GM12873 (cell line): Measurements from ENCODE around the gene SCRN2.

Experiments used
- TF ChIP-seq, protein P1 (sequence below): IDR thresholded peaks from 2 replicates; pipeline ENCODE4 v1.5.1; 2012; ENCODE audit warnings: low read depth, mild to moderate bottlenecking, moderate library complexity, low read length, control low read depth; ENCODE audit not compliant: insufficient read depth; ENCODE audit errors: missing control alignments

The SCRN2 gene

DNA sequence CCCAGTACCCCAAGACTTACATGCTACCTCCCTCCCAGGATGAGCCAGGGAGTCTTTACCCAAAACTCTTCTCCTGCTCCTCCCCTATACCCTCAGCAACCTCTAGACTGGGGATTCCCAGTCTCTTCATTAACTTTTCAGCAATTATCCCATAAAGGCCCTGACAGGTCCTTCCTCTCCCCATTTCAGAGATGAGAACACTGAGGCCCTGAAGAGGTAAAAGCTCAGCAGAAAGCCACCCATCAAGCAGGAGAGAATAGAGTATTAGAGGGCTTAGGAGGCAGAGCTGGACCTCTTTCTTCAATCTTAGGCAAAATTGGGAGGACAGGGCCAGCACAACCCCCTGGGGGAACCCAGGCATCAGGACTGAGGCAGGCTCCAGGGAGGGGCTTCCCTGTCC, 15.8 kb upstream of the SCRN2 start:
- TF ChIP-seq, protein P1, sequence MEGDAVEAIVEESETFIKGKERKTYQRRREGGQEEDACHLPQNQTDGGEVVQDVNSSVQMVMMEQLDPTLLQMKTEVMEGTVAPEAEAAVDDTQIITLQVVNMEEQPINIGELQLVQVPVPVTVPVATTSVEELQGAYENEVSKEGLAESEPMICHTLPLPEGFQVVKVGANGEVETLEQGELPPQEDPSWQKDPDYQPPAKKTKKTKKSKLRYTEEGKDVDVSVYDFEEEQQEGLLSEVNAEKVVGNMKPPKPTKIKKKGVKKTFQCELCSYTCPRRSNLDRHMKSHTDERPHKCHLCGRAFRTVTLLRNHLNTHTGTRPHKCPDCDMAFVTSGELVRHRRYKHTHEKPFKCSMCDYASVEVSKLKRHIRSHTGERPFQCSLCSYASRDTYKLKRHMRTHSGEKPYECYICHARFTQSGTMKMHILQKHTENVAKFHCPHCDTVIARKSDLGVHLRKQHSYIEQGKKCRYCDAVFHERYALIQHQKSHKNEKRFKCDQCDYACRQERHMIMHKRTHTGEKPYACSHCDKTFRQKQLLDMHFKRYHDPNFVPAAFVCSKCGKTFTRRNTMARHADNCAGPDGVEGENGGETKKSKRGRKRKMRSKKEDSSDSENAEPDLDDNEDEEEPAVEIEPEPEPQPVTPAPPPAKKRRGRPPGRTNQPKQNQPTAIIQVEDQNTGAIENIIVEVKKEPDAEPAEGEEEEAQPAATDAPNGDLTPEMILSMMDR = no peak

DNA sequence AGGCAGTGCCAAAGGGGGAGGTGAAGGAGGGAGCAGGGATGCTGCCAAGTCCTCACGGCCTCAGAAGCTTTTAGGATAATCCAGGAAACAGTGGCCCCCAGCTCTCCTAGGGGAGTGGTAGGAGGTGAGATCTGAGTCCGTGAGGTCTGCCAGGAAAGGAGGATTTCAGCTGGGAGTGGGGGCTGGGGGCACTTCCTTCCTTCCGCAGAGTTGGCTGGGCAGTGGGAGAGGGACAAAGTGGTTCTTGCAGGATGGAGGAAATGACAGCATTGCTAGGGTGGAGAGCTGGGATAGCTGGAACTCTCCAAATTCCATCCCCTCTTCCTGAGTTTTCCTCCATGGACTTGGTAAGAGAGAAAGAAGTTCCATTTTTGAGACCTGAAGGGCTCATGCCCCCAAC, 14.7 kb upstream of the SCRN2 start:
- TF ChIP-seq, protein P1 = no peak

DNA sequence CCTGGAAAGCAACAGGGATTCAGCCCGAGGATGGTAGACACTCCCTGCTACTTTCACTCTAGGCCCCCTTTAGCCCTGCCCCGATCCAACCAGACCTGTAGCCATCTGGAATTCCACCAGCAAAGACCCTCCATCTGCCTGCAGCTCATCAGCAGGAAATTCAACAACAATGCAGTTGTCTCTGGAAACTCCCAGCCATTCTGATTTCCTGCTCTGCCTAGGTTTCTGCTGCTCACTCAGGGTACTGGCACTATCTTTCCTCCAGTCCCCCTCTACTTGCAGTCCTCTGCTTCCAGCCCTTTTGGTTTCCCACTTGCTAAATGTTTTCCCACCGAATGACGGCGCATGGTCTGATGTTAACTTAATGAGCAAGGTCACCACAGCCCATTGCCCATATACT, 12.5 kb upstream of the SCRN2 start:
- TF ChIP-seq, protein P1 = no peak

DNA sequence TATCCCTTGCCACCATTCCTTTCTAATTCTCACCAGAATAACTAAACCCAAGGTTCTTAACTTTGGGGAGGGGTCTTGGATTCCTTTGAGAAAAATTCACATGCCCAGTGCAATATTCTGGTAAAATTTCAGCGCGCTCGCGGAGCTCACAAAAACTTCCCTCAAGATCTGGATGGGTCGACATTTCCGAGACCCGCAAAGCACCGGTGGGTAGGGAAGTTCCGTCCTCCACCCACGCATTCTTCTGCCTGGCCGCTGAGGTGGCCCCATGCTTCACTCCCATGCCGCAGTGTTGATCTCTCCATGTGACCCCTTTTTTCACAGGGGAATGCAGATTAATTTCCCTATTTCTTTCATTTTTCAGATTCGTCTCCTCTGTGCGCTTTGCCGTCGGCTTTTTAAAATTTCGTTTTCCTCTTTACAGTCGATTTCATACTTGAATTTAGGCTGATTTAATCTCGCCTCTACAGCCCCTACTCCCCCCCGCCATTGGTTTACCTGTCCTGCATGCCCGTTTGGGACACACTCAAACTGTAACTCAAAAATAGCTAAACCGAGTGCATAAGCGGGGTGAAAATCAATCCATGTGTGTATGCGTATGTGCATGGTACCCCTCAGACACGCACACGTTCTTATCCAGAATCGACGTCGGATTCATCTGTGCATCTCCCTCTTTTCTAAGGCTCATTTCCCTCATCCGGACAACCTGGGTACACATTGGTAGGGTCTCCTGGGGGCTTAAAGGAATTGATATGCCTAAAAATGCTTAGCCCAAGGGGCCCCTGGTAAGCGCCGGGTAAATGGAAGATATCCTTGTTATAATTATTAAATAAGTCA, 11.3 kb upstream of the SCRN2 start:
- TF ChIP-seq, protein P1 = no peak

DNA sequence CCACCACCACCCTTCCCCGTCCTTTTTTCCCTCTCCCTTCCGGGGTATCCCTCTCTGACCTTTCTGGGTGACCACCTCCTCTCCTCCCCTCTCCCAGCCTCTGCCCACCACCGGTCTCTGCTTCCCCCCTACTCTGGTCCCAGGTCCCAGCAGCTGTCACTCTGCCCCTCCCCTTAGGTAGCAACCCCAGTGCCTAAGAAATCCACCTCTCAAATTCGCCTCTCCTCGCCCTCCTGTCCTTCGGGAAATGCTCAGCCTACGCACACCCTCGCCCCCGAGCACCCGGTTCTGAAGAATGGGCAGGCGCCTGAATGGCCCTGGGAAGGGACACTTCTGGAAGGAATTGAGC, 10.7 kb upstream of the SCRN2 start:
- TF ChIP-seq, protein P1 = no peak

DNA sequence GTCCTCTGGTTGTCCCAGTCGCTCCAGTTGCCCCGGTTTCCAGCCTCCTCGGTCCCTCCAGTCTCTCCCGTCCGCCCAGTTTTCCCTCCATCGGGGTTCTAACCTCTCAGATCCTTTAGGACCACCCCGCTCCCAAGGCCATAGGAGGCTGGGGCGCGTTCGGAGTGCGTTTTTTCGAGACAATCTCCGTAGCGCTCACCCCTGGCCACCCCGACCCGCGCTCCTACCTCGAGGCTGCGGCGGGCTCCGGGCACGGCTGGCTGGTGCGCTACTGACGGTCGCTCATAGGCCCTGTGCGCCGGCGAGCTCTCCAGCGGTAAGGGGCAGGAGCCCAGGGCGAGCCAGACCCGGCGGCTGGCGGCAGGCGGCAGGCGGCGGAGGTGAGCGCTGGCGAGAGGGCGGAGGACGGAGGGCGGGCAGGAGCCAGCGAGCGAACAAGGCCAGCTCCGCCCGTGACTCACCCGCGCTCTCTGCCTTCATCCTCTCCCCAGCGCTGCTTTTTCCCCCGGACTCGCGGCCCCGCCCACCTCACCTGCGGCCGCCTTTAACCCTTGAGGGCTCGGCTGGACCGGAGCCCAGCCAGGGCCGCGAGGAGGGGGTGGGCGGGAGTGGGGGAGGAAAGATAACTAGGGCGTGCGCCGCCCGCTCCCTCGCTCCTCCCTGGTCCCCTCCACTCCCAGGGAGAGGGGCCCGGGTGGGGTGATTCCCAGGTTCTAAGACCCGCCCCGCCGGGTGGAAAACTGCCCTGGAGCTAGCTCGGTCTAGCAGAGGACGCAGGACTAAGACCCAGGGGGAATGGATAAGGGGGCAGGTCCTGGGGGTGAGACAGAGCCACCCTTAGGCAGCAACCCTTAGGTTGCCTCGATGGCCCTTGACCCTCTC, 9.9 kb upstream of the SCRN2 start, which contains the start of gene SP6:
TSS of gene SP6 (minus strand) at position 472 of the 882 bp plus-strand sequence. CDS start 2,734 bp downstream, outside the sequence.
- TF ChIP-seq, protein P1 = no peak

DNA sequence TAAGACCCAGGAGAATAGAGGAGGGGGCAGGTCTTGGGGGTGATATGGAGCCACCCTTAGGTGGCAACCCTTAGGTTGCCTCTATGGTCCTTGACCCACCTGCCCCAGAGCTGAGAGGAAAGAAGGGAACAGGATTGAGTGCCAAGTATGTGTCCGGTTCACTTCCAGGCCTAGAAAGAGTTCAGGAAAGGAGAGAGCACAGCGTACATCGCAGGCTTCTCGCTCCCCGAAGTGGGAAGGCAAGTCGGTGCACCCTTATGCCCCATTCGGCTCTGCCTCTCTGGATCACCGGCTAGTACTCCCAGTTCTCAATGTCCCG, 9.3 kb upstream of the SCRN2 start:
- TF ChIP-seq, protein P1 = no peak
